Calu3 (cell line): ENCODE data around the gene ACADVL. TPM values are rescaled to one million over a fixed set of nuclear protein-coding genes. Genes with fewer than 3 reads are reported as not detected.

Experiments
- BruUV-seq: library from RNA; stranded (reverse); fragments of 400-500 nt; replicated peaks from 2 replicates; lab custom pipeline; 2021; lab: Mats Ljungman, UMichigan
- CTCF ChIA-PET: fragments of 300-600 bp; sonication (Branson Sonifier 250); formaldehyde crosslinking; loops from one replicate; lab custom pipeline; 2022; ENCODE audit warnings: antibody characterized with exemption; lab: Charles Lee
- DNase-seq: peaks from one replicate; pipeline ENCODE4 v3.0.0; 2022
- H3K27ac Mint-ChIP-seq: one replicate; pipeline ENCODE4 v1.8.0; 2022; ENCODE audit warnings: mixed read lengths; ENCODE audit not compliant: unreplicated experiment
- H3K27me3 Mint-ChIP-seq: one replicate; pipeline ENCODE4 v1.8.0; 2022; ENCODE audit warnings: mixed read lengths; ENCODE audit not compliant: unreplicated experiment
- H3K36me3 Mint-ChIP-seq: one replicate; pipeline ENCODE4 v1.8.0; 2022; ENCODE audit warnings: mild to moderate bottlenecking, moderate library complexity, mixed read lengths; ENCODE audit not compliant: insufficient read depth, unreplicated experiment
- H3K4me1 Mint-ChIP-seq: one replicate; pipeline ENCODE4 v1.8.0; 2022; ENCODE audit warnings: mild to moderate bottlenecking, low read depth, mixed read lengths; ENCODE audit not compliant: unreplicated experiment
- H3K4me3 Mint-ChIP-seq: one replicate; pipeline ENCODE4 v1.8.0; 2022; ENCODE audit warnings: mild to moderate bottlenecking, low read depth, moderate library complexity, mixed read lengths; ENCODE audit not compliant: unreplicated experiment
- H3K9me3 Mint-ChIP-seq: one replicate; pipeline ENCODE4 v1.8.0; 2022; ENCODE audit warnings: low read depth, mixed read lengths; ENCODE audit not compliant: unreplicated experiment
- intact Hi-C: fragments of 100-400 bp; cut with micrococcal nuclease; formaldehyde crosslinking; loops from one replicate; pipeline ENCODE4 v1.10.0; 2022; ENCODE audit not compliant: unreplicated experiment
- total RNA-seq: library from RNA; stranded (reverse); gene quantifications from 2 replicates; pipeline ENCODE4 v1.2.3, GENCODE V29; 2022
- TF ChIP-seq, protein P1 (sequence below): fragments of 200-600 bp; IDR thresholded peaks from one replicate; pipeline ENCODE4 v1.8.0; 2022; ENCODE audit warnings: antibody characterized with exemption; ENCODE audit not compliant: unreplicated experiment

ACADVL gene
- total RNA-seq, 1 experiment from 2014 or later = 552 TPM

DNA sequence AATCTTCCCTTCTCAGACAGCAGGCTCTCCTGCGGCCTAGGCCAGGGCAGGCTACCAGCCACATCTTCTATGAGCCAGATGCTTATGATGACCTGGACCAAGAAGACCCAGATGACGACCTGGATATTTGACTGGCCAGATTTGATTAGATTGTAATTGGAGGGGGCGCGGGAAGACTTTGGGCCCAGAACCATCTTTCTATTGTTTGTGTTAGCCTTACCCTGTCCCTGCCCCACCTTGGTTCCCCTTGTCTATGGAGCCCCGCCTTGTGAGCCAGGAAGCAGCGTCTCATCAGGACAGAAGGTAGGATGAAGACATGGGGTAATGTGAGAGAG lies 39.8 kb downstream of the ACADVL start:
- no peak for DNase-seq
- CTCF ChIA-PET = no interaction called here
- H3K27me3 Mint-ChIP-seq = no peaks in the 10 kb centered on the region
- TF ChIP-seq, protein P1, sequence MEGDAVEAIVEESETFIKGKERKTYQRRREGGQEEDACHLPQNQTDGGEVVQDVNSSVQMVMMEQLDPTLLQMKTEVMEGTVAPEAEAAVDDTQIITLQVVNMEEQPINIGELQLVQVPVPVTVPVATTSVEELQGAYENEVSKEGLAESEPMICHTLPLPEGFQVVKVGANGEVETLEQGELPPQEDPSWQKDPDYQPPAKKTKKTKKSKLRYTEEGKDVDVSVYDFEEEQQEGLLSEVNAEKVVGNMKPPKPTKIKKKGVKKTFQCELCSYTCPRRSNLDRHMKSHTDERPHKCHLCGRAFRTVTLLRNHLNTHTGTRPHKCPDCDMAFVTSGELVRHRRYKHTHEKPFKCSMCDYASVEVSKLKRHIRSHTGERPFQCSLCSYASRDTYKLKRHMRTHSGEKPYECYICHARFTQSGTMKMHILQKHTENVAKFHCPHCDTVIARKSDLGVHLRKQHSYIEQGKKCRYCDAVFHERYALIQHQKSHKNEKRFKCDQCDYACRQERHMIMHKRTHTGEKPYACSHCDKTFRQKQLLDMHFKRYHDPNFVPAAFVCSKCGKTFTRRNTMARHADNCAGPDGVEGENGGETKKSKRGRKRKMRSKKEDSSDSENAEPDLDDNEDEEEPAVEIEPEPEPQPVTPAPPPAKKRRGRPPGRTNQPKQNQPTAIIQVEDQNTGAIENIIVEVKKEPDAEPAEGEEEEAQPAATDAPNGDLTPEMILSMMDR = no peak
- no TSS peak for BruUV-seq
- H3K4me1 Mint-ChIP-seq = peaks cover 13% of the 10 kb centered on the region
- intact Hi-C loops = no loop called here
- H3K36me3 Mint-ChIP-seq = peaks cover 96% of the 10 kb centered on the region
- no peaks in the 10 kb centered on the region for H3K9me3 Mint-ChIP-seq
- peak overlapping the region; percentile 90 for H3K4me3 Mint-ChIP-seq
- peak overlapping the region; percentile 90 for H3K27ac Mint-ChIP-seq

DNA sequence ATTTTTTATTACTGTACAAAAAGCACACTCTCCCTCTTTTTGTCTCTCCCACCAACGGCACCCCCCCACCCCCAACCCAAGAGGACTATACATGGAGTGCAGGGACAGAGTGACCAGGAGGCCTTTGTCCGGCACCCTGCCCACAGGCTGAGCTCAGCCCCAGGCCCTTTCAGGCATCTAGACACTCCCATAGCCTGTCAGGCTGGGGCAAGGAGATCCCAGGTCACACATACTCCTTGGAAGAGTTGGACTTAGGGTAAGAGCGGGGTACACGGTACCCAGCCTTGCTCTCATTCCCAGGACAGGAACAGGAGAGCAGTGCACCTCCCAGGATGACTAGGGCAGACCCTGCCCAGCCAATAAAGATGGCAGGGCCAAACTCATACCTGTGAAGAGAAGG lies 40.4 kb downstream of the ACADVL start:
- Mint-ChIP-seq H3K27me3 (no peaks in the 10 kb centered on the region), H3K9me3 (no peaks in the 10 kb centered on the region), H3K4me3 (peak overlapping the region; percentile 90), H3K36me3 (peaks cover 90% of the 10 kb centered on the region), H3K27ac (peak overlapping the region; percentile 90), H3K4me1 (peaks cover 13% of the 10 kb centered on the region)
- intact Hi-C loops = no loop called here
- no TSS peak for BruUV-seq
- CTCF ChIA-PET = no interaction called here
- no peak for DNase-seq
- TF ChIP-seq, protein P1 = no peak

DNA sequence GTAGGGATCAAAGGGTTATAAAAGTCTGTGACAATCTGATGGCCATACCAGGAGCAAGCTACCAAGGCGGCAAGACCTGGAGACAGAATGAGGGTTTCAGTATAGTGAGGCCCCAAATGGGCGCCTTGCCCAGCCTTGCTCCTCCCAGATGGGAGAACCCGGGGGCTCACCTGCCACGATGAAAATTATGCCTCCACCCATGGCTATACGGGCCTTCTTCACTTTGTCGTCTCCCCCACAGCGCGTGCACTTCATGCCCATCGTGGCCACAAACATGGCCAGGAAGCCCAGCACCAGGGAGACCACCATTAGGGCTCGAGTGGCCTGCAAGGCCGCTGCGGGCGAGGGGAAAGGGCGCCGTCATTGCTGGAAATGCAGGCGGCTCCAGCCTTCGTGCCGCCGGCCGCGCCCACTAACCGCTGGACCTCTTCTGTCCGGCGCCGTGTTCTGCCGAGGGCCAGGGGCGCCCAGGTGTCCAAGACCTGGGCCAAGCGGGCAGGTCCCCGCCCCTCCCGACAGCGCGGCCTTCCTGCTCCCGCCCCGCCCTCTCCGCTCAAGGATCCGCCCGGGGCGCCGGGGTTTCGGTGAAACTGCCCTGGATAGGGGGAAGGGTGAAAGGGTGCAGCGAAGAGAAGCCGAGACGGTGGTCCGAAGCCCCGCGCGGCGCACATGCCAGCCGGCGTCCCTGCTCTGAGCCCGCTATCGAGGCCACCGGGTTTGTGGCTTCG lies 41.1 kb downstream of the ACADVL start:
- Mint-ChIP-seq H3K4me3 (peak overlapping the region; percentile 90), H3K27me3 (no peaks in the 10 kb centered on the region), H3K9me3 (no peaks in the 10 kb centered on the region), H3K4me1 (peaks cover 13% of the 10 kb centered on the region), H3K36me3 (peaks cover 83% of the 10 kb centered on the region), H3K27ac (peak overlapping the region; percentile 90)
- CTCF ChIA-PET = interaction anchor here (1.1 kb wide), 1 partner anchor 40 kb away, joined by 4 read pairs; no protein-coding TSS in a partner anchor
- peak; percentile 82 for DNase-seq
- TF ChIP-seq, protein P1 = no peak
- intact Hi-C loops = no loop called here
- BruUV-seq = no TSS peak

DNA sequence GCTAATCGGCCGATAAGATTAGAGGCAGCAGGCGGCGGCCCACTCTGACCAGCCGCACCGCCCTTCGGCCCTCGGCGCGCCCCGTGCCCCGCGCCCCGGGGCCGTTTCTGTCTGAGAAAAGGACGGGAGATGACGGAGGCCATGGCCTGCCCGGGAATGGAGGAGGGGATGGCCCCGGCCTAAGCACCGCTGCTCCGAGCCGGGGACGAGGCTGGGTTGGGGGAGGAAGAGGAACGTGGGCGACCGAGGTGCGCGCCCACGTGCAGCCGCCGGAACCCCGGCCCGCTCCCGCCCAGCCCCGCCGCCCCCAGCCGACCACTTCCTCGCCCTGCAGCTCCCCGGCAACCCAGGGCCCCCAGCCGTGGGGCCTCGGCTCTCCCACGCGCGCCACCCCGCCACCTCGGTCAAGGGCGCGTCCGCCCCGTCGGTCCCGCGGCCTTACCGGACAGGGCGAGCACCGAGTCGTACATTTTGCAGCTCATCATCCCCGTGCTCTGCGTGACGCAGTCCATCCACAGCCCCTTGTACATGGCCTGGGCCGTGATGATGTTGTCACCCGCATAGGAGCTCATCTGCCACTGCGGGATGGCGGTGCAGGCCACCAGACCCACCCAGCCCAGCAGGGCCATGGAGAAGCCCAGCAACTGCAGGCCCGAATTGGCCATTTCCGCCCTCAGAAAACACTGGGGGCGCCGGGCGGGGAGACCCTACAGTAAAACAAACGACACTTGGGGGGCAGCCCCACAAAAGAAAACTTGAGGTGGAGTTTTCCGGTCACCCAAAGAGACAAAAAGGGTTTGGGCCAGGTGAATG lies 41.8 kb downstream of the ACADVL start:
- BruUV-seq = TSS peak; percentile 44
- CTCF ChIA-PET = interaction anchor here (1.1 kb wide), 1 partner anchor 41 kb away, joined by 4 read pairs; no protein-coding TSS in a partner anchor
- no peaks in the 10 kb centered on the region for H3K27me3 Mint-ChIP-seq
- TF ChIP-seq, protein P1 = no peak
- peaks cover 16% of the 10 kb centered on the region for H3K4me1 Mint-ChIP-seq
- H3K4me3 Mint-ChIP-seq = peak overlapping the region; percentile 90
- peaks cover 76% of the 10 kb centered on the region for H3K36me3 Mint-ChIP-seq
- intact Hi-C loops = no loop called here
- no peaks in the 10 kb centered on the region for H3K9me3 Mint-ChIP-seq
- DNase-seq = peak; percentile 24
- peak overlapping the region; percentile 94 for H3K27ac Mint-ChIP-seq
